HG03103 (cell line): ENCODE results near the gene ANP32A.

Experiments
- ATAC-seq: cut with Tn5 transposase; IDR thresholded peaks from one replicate; pipeline ENCODE4 v1.9.1; 2021; ENCODE audit warnings: low read depth; ENCODE audit not compliant: unreplicated experiment

ANP32A gene

DNA sequence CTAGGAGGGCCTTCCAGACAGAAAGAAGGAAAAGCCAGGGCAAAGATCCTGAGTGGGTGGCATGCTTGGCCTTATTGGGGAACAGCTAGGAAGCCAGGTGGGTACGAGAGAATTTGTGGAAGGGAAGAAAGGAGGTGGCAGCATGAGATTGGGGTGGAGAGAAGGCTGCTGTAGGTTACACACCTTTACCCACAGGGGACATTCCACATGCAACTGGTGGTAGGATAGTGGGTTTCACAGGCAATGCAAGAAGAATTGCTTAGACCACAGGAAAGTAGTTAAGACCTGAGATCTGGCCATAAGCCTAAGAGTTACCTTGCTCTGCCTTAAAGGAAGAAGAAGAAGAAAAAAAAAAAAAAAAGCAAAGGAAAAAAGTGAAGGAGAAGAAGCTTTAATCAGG is 19.8 kb downstream of the ANP32A start:
- no peak for ATAC-seq

- ATAC-seq = no peak
These were observed 22.2 kb downstream of the ANP32A start for GRCh38 chr15:68798346-68799094.

DNA sequence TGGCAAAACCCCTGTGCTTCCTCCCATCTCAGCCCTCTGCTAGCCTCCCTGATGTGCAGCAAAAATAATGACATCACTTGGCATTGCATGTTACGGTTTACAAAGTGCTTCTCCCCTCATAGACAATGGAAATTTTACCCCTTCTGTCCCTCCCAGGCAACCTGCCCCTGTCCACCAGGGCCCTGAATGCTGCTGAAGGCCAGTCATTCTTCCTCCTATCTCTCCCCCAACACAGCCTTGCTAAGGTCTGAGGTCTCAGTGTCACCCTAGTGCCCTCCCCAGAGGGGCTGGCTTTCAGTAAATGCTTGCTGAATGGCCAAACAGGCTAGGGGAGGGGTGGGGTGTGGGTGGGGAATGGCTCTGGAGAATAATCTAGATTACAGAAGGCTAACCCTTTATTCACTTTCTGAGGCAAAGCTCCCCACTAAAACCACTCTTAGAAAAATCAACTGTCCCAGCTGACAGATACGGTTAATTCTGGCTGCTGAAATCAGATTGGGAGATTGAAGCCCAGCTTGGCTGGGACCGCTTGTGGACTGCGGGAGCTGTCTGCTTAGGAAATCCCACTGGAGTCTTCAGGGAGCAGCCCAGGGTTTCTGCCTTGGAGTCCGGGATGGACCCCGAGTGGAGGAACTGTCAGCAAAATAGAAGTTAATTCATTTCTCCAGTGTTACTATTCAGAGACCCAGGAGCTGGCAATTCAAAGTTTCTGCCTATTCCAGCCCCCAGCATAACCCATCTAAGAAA is 22.9 kb downstream of the ANP32A start:
- no peak for ATAC-seq

GRCh38 chr15:68797191-68797590 is 23.5 kb downstream of the ANP32A start:
- ATAC-seq = no peak

DNA sequence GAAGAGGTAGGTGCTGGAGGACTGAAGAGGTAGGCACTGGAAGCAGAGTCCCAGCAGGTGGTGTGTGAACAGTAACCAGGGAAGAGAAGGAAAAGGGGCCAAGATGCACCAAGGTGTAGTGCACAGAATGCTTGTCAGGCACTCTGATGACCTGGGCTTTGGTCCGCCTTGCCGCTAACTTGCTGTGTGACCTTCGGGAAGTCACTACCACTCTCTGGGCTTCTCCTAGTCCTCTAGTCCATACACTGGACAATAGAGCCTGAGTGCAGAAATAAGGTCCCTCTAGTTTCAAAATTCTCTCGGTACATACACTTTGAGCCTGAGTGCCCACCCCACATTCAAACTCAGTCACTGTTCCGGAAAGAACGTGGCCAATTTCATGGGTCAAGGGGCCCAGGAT is 24.1 kb downstream of the ANP32A start:
- no peak for ATAC-seq

DNA sequence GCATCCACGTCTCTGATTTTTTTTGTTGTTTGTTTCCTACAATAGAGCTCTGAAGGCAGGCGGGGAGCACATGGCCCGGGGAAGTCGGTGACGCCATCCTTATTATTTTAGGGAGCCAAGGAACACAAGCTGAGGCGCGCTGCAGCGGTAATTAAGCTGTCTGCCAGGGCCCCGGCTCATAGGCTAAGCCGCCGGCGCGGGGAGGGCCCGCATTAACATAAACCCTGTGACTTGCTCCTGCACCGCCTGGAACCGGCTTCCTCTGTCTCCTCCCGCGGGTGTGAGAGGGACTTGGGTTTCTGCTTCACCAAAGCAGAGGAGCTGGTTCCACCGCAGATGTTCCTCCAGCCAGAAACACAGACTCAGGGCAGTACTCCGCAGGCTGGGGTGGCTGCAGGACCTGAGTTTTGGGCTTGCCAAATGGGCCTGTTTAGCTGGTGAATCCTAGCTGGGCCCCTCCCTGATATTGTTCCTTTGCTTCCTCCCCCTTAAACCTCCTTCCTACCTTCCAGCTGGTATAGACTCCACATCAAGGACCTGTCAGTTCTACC is 25.3 kb downstream of the ANP32A start:
- peak; percentile 47 for ATAC-seq

GRCh38 chr15:68794863-68795262 is 25.8 kb downstream of the ANP32A start:
- no peak for ATAC-seq

GRCh38 chr15:68794307-68794706 is 26.4 kb downstream of the ANP32A start:
- no peak for ATAC-seq

- ATAC-seq = no peak
These were observed 26.9 kb downstream of the ANP32A start for GRCh38 chr15:68793776-68794175.

DNA sequence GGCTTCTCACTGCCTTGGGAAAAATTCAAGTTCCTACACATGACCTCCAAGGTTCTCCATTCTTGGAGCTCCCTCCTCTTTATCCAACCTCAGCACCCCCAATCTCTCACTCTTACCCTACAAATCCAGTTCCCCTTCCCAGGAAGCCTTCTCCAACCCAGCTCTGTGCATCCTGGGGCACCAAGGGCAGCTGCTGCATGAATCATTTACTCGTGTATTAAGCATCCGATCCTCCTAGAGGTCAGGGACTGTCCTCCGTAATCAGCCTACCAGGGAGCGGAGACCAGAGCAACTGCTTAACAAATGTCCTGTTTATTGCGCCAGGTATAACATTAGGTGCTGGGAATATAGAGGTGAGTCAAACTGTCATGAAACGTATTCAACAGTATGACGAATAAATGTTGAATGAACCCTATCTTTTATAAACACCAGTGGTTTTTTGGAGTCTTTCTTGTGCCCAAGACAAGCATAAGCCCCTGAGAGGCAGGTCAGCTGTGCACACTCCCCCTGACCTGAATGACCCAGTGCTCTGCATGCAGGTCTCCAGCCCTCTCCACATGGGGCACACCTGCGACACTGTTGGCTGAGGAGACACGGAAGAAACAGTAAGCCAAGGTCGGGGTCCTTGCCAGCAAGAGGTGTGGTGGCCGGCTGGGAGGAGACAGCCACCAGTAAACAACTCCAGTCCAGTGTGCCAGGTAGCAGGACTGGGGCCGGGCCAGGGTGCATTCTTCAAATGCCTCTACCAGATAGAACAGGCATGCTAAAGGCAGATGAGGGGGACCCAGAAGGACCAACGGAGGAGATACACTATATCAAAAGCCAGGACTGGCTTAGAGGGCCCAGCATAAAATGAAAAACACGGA is 27.6 kb downstream of the ANP32A start:
- ATAC-seq = no peak

DNA sequence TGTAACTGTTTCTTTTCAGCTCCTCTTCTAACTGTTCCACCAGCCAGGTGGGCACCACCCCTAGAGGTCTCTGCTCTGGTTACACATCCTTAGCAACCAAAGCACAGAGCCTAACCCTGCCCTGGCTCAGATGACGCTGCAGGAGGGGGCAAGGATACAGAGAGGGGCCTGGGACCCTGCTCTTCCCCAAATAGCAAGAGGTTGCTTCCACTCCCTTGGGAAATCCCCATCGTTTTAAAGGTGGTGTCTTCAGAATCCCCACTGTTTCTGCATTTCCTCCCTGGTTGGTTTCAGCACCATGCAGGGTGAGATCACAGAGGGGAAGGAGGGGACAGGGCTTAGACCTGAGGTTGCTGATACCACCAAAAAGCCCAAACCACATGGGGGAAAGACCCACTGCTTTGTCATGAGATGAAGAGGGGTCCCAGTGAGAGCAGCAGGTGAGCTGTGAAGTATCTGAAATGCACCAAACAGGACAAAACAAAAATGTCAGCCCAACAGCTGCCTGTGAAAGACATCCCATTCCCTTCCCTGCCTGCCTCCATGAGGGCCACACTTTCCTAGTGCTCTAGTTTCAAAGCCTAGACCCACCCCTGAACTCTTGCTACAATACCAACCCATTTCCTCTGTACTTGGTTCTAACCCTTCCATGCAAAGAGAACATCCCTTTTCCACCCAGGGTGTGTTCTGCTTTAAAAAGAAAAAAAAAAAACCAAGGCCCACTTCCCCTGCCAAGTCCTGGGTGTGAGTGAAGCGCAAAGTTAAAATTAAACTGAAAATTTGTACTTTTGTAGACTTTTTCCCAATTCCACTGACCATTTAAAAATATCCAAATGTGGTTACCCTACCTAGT is 29.0 kb downstream of the ANP32A start:
- ATAC-seq = peak; percentile 50

DNA sequence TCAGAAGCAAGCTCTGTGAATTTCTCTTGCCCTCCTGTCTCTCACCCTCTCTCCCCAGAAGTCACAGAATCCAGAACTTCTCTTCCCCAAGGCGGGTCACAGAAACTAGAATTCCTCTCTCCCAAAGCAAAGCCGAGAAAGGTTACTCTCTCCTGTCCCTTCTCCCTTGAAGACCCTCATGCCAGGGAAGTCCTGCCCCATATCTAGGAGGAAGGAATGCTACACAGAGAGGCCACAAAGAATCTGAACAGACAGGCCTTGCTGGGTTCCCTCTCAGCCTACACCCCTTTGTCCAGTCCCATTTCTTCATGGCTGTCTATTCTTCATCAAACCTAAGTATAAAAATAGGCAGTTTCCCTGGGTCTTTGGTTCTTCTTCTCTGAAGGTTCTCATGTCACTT is 29.8 kb downstream of the ANP32A start:
- ATAC-seq = no peak

- ATAC-seq = no peak
These were observed 30.5 kb downstream of the ANP32A start for GRCh38 chr15:68790242-68790575.

GRCh38 chr15:68789534-68790241 is 31.0 kb downstream of the ANP32A start:
- no peak for ATAC-seq

- no peak for ATAC-seq
These were observed 31.6 kb downstream of the ANP32A start for GRCh38 chr15:68789091-68789490.

GRCh38 chr15:68788264-68788624 is 32.5 kb downstream of the ANP32A start:
- no peak for ATAC-seq

DNA sequence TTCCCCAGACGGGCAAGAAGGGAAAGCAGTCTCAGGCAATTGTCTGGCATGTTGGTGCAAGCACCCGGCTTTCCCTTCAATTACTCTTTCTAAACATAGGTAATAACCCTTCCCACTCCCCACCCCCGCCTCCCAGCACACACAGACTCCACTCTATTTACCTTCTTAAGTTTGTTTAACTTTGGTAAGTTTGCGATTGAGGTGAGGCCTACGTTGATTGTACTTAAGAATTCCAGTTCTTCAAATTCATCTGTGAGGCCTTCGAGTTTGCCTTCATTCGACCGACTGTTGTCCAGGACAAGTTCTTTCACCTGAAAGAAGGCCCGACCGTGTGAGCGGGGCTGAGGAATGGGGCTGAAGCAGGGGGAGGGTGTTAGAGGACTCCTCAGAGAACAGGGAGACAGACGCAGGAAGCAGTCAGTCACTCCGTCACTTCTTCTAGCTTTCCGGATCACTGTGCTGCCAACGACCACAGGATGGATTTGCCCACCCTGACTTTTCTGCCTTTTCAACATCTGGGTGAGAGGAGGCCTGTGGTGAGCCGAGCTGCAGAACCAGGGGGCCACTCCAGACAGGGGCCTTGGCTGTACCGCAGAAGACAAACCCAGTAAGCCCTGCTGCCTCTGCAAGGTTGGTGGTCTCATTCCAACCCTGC is 33.0 kb downstream of the ANP32A start:
- no peak for ATAC-seq

DNA sequence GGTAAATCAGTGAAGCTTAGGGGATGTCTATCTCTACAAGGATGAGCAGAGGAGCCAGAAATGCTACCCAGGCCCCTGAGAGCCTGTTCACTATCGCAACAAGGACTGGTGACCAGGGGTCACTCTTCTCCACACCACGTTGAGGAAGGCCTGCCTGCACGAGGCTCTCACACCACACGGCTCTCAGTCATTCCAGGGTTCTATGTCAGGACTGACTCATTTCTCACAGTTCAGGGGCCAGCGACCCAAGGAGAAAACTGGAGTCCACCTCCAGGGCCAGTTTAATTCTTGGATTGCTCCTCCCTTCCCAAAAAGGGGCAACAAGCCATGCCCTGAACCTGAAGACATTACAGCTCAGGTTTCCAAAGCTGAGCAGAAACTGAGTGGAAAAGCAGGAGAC is 33.9 kb downstream of the ANP32A start:
- no peak for ATAC-seq

DNA sequence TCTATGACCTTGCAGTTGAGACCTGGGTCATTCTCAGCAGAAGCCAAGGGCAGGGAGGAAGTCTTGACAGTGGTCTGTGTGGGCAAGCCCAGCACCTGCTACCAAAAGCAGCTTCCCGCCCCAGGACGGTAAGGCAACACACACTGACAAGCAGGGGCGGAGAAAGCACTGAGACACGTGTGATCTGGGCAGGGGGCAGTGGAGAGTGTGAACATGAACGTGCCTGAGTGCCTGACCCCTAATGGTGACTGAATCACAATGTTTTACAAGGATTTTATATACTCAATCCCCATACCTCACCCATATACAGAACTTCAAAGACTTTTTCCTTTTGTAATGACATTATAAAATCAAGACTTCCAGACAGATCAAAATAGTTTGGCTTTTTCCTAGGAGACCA is 35.2 kb downstream of the ANP32A start:
- no peak for ATAC-seq
